ENCODE measurements around the gene RPP14. TPM values are rescaled to one million over a fixed set of nuclear protein-coding genes. Genes with fewer than 3 reads are reported as not detected.
A peak's percentile ranks its signal among the peaks of the same experiment; 100 is the strongest.

The RPP14 gene
- total and polyA plus RNA-seq, 2 of the 4 experiments (the other 2 are of a cell fraction) = 6.6 to 7.8 TPM

DNA sequence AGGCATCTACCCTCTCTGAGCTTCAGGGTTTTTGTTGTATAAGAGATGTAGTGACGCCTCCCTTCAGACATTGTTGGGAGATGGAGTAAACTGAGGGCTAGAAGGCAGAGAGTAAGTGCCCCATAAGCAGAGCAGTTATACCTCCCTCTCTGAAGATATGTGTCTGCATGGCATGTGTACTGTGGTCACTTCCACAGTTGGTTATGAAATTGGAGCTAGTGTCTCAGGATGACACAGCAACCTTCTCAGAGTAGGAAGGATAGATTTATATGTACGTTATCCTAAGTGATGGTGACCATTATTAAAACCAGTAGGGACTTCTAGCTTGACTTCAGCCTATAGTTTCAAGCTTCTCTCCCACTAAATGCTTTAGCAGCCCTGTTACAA, 44.6 kb downstream of the RPP14 start (continued):
- TF ChIP-seq, protein P1, sequence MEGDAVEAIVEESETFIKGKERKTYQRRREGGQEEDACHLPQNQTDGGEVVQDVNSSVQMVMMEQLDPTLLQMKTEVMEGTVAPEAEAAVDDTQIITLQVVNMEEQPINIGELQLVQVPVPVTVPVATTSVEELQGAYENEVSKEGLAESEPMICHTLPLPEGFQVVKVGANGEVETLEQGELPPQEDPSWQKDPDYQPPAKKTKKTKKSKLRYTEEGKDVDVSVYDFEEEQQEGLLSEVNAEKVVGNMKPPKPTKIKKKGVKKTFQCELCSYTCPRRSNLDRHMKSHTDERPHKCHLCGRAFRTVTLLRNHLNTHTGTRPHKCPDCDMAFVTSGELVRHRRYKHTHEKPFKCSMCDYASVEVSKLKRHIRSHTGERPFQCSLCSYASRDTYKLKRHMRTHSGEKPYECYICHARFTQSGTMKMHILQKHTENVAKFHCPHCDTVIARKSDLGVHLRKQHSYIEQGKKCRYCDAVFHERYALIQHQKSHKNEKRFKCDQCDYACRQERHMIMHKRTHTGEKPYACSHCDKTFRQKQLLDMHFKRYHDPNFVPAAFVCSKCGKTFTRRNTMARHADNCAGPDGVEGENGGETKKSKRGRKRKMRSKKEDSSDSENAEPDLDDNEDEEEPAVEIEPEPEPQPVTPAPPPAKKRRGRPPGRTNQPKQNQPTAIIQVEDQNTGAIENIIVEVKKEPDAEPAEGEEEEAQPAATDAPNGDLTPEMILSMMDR (conservative IDR thresholded peaks at IDR 0.05; ENCODE audit: low read depth, low read length) = no peak

DNA sequence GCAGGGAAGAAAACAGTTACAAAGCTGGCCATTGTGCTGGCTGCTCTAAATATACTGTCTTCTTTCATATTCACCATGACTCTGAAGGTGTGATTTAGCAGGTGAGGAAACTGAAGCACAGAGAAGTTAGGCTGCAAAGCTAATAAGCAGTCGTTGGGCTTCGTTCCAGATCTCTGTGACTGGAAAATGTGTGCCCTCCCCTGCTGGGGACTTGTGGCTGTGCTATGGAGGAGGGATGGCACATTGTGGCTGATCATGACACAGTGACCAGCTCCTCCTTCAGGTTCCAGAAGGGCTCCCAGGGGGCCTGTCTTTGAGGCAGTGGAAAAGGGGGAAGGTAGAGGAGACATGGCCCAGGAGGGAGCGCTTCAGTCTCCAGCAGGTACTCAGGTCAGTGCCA, 45.9 kb downstream of the RPP14 start:
- Histone ChIP-seq H3K4ac (ENCODE audit: low read depth, low read length) (peak overlapping the region; percentile 34; the same call in 1 of the 2 replicates), H3K79me1 (ENCODE audit: low read depth in 1 of 2, low read length in 2 of 2) (peaks cover 42 to 76% of the 10 kb centered on the region in 2 experiments), H4K5ac (ENCODE audit: low read depth, low read length) (no peak overlapping the region; the same call in 1 of the 2 replicates), H3K23ac (ENCODE audit: low read depth, low read length) (no peak overlapping the region), H3K9ac (ENCODE audit: low read depth, low read length) (no peak overlapping the region), H4K8ac (ENCODE audit: low read depth in 2 of 2, low read length in 2 of 2) (no peak overlapping the region), H3K36me3 (ENCODE audit: control insufficient read depth, insufficient read depth, low read length) (peaks cover 9% of the 10 kb centered on the region; the same call in 1 of the 2 replicates), H2BK120ac (ENCODE audit: low read depth, low read length) (no peak overlapping the region), H3K27ac (ENCODE audit: insufficient read depth, low read length) (no peak overlapping the region), H2BK20ac (ENCODE audit: low read depth, low read length) (0 out of 2 replicates have a peak overlapping the region, but pooled peaks have one; percentile 9), H2AK9ac (replicated peaks; ENCODE audit: low read depth, low read length, poor library complexity) (no peak overlapping the region), H3K27me3 (ENCODE audit: control insufficient read depth, insufficient read depth, low read length) (no peaks in the 10 kb centered on the region), H2BK5ac (ENCODE audit: low read depth, low read length, poor library complexity, severe bottlenecking) (no peak overlapping the region), H2AFZ (replicated peaks; ENCODE audit: low read length, poor library complexity) (no peak overlapping the region), H3K14ac (replicated peaks; ENCODE audit: low read depth, low read length) (no peak overlapping the region), H4K20me1 (ENCODE audit: insufficient read depth, low read length) (peaks cover 18% of the 10 kb centered on the region; the same call in 1 of the 2 replicates), H4K91ac (ENCODE audit: insufficient read depth, low read depth, low read length) (0 out of 2 replicates have a peak overlapping the region, but pooled peaks have one; percentile 22), H3K9me1 (ENCODE audit: insufficient read depth, low read length) (peaks cover 22% of the 10 kb centered on the region), H3K9me3 (ENCODE audit: control insufficient read depth, insufficient read depth, low read length) (no peaks in the 10 kb centered on the region), H3K18ac (ENCODE audit: low read depth, low read length) (no peak overlapping the region; the same call in 1 of the 2 replicates), H3K4me3 (ENCODE audit: insufficient read depth, low read depth, low read length) (no peak overlapping the region), H2BK15ac (ENCODE audit: low read depth, low read length) (peak overlapping the region; percentile 70; the same call in 2 of the 3 replicates), H3K56ac (ENCODE audit: extremely low read depth, insufficient read depth, low read length) (no peak overlapping the region), H3K4me2 (ENCODE audit: low read depth, low read length) (no peak overlapping the region), H3K4me1 (ENCODE audit: control insufficient read depth, insufficient read depth, low read length) (peaks cover 14% of the 10 kb centered on the region), H2AK5ac (ENCODE audit: low read depth, low read length) (no peak overlapping the region)
- TF ChIP-seq CHD1 (IDR thresholded peaks at IDR 0.05; ENCODE audit: low read depth, low read length) (no peak), NFE2L2 (IDR thresholded peaks at IDR 0.05; ENCODE audit: low read depth, low read length) (no peak), SMC3 (IDR thresholded peaks at IDR 0.05; ENCODE audit: low read depth, low read length) (no peak), RAD21 (IDR thresholded peaks at IDR 0.05; ENCODE audit: low read length) (no peak), MAFK (IDR thresholded peaks at IDR 0.05; ENCODE audit: low read depth, low read length) (no peak), RCOR1 (IDR thresholded peaks at IDR 0.05; ENCODE audit: insufficient replicate concordance, low read length) (no peak)
- TF ChIP-seq, protein P2, sequence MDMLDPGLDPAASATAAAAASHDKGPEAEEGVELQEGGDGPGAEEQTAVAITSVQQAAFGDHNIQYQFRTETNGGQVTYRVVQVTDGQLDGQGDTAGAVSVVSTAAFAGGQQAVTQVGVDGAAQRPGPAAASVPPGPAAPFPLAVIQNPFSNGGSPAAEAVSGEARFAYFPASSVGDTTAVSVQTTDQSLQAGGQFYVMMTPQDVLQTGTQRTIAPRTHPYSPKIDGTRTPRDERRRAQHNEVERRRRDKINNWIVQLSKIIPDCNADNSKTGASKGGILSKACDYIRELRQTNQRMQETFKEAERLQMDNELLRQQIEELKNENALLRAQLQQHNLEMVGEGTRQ (IDR thresholded peaks at IDR 0.05; ENCODE audit: low read depth, low read length) = no peak
- 80% methylated on average over 1 of the region's 3 CpGs; no CpG with 5 or more reads in 1 of the 2 experiments for WGBS, 2 experiments (ENCODE audit: extremely low coverage in 2 of 2, insufficient read length in 1 of 2)
- intact Hi-C loops (cut with micrococcal nuclease) = loop anchor here (5.0 kb wide), 1 partner anchor 35 kb away; no protein-coding TSS in a partner anchor
- CTCF ChIA-PET = interaction anchor here (0.8 to 0.9 kb wide), 2 partner anchors 74 to 111 kb away, joined by 3 read pairs; no protein-coding TSS in a partner anchor
- BruUV-seq (replicated peaks) = no TSS peak
- in situ Hi-C loops (cut with MboI; ENCODE audit: low sequenced_read_pairs) = no loop called here
- POLR2A ChIA-PET (ENCODE audit: unreplicated experiment) = no interaction called here
- dilution Hi-C loops (cut with HindIII; ENCODE audit: low sequenced_read_pairs, unreplicated experiment) = no loop called here
- ATAC-seq (ENCODE audit: low read depth) = no peak
- DNase-seq = no peak
